HG03064 (cell line): ENCODE data around the gene PAMR1.

ENCODE experiments used
- ATAC-seq: cut with Tn5 transposase; IDR thresholded peaks from one replicate; pipeline ENCODE4 v1.9.1; 2021; ENCODE audit warnings: low read depth; ENCODE audit not compliant: unreplicated experiment

Gene PAMR1

DNA sequence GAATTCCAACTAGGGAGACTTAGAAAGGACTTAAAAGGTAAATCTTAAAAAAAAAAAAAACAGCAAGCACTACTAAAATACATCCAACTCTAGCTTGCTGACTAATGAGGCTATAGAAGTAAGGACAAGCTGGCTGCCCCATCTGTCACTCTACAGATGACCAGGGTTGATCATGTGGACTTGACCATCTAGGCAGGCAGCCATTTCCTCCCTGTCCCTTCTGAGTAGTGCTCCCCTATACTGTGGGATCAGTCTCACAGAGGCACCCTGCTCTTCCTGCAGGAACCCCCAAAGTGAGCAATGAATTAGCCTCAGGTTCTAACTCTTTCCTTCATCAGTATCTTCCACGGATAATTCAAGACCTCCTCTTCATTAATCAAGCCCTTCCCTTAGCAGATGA lies 118.4 kb downstream of the PAMR1 start:
- no peak for ATAC-seq

DNA sequence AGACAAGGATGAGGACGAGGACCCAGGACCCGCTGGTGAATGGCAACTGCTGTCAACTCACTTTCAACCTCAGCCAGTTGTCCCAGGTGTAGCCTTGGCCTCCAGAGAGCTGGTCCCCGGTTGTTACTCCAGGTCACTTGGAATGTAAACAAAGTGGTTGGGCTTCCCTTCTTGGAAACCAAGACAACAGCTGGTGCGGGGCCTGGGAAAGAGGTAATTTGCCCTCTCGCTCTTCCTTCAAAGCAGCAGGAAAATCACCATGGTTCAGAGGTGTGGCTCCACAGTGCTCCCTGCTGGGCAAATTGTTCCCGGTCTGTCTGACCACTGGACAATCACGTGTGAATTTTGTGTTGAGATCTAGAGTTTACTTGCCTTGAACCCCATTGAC lies 121.0 kb downstream of the PAMR1 start:
- no peak for ATAC-seq

- no peak for ATAC-seq
These were observed 121.5 kb downstream of the PAMR1 start for GRCh38 chr11:35403765-35404387.

GRCh38 chr11:35402751-35403660 lies 122.4 kb downstream of the PAMR1 start:
- ATAC-seq: no peak

- no peak for ATAC-seq
These were observed 126.5 kb downstream of the PAMR1 start for GRCh38 chr11:35398881-35399280.

DNA sequence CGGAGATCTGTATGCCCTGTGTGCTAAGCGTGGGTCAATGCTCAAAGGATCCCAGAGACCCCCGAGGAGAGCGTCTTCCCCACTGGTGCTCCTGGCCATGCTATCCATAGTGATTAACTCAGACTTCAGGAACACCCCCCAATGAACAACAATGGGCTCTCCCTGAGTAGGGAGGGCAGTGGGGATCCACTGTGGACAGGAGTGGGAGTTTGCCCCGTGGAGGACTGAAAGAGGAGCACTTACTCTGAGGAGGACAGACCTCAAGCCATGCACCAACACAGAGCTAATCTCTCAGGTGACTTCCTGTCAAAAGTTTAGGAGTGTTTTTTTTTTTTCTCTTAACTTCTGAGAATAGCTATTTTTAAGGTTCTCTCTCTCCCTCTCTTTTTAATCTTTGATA lies 130.5 kb downstream of the PAMR1 start:
- ATAC-seq: no peak

DNA sequence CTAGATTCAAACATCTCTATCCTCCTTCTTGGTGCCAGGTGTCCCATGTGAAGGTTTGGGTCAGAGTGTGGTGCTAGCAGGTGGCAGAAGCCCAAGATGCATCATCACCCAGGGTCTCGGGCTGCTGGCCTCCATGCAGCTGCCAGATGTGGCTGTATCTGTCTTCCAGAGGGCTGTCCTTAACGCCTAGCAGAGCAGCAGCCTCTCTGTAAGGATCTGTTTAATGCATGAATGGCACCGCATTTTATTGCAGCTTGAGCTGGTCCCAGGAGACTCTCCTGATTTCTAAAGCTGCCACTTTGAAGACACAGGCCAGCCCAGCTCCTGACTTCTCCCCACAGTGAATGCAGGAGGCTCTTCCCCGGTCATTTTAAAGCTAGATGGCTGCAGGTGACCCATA lies 132.3 kb downstream of the PAMR1 start:
- ATAC-seq: no peak

DNA sequence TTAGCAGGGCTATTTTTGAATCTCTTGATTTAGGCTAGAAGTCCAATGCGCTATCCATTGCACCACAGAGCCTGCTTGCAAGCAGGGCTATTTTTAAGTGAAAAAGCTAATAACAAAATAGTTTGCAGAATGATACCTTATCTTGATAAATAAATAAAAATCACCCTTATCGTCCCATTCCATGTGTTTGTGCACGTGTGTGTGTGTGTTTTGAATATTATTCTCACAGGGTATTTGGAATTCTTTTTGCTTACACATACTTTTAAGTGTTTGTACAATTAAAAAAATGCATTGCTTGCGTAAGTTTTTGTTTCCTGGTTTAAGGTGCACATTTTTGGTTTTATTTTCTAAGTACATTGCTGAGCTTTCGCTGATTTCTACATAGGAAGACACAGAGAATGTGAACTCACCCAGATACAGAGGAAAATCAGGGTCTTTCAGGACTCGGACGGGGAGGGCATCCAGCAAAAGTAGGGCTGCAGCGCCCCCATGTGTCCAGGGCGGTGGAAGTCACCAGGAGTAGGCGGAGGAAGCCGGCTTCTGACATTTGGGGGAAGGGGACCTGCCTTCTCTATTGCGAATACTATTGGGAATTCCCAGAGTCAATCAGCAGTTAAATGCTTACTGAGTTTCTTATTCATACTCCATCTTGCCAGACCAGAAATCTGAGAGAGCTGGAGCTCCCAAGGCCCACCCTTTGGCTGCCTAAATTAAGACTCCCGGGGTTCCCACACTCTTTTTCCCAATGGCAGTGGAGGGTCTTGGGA lies 133.3 kb downstream of the PAMR1 start:
- no peak for ATAC-seq

DNA sequence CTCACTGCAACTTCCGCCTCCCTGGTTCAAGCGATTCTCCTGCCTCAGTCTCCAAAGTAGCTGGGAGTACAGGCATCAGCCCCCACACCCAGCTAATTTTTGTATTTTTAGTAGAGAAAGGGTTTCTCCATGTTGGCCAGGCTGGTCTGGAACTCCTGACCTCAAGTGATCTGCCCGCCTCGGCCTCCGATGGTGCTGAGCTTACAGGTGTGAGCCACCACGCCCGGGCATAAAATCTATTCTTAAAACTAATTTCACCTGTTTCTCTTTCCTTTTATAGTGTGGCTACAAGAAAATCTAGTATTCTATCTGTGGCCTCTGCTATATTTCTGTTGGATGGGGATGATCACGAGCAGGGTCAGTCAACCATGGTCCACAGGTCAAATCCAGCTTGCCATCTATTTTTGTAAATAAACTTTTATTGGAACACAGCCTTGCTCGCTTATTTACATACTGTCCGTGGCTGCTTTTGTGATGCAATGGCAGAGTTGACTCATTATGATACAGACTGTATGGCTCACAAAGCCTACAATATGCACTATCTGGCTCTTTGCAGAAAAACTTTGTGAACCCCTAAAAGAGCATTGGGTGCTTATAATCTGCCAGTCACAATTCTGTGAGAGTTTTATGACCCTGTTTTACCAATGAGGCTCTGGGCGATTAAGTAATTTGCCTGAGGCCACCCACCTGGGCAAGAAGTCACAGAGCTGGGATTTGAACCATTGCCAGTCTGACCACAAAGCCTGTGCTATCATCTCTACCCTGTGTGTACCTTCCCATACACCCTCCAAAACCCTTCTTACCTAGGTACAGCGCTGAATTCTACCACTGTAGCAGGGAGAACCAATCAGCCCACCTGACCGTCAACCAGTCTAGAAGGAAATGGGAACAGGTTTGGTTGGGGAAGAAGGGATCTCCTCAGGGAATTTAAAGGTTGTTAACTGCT lies 134.4 kb downstream of the PAMR1 start:
- peak; percentile 80 for ATAC-seq

DNA sequence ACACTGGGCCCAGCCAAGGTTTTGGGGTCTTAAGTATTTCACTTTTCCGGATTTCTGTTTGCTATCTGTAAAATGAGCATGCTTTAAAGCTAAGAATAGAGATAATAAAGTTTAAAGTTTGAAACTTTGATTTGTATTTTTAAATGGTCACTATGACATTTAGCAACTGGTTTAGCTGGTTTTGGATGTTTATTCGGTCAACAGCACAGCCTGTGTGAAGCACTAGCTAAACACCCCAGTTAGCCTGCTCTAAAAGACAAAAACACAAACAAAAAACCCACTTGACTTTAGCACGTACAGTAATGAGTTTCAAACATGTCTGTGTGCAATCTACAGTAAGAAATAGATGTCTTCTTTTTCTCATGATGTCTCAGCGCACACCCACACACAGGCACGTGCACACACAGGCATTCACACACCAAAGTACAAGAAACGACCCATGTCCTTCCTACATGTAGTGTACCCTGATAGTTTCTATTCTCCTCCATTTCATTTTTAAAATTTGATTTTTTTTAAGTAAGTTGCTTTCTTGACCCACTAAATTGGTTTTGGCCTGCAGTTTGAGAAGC lies 135.4 kb downstream of the PAMR1 start:
- no peak for ATAC-seq

DNA sequence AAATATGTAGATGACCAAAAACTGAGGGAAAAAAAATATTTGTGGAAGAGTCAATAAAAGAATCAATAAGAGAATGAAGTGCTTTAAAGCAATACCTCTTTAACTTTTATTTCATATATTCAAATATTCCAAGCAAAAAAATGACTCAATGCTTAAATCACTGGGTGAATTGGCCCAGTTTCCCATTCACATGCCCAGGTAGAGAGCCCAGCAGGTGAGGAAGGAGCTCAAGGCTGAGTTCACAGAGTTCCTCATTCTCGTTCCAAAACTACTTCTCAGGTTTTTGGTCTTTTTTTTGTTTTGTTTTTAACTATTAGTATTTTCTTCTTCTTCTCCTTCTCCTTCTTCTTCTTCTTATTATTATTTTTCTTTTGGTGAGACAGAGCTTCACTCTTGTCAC lies 136.3 kb downstream of the PAMR1 start:
- ATAC-seq: no peak

DNA sequence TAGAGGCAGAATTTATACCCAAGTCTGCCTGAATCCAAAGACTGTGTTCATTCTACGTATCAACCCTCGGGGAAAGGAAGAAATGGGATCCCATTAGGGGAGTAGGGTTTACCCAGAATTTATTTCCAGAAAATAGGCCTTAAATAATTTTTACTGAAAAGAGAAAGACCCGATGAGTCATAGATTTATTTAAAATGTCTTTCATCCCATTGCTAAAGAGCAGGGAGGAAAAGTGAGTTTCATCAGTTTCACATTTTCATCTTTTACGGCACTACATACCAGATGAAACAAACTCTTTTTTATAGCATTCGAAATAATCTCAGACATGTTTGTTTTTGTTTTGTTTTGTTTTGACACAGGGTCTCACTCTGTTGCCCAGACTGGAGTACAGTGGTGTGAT lies 137.4 kb downstream of the PAMR1 start:
- no peak for ATAC-seq

GRCh38 chr11:35387111-35387982 lies 138.1 kb downstream of the PAMR1 start:
- no peak for ATAC-seq

- ATAC-seq: no peak
These were observed 141.5 kb downstream of the PAMR1 start for GRCh38 chr11:35383953-35384352.
